Measurements from ENCODE around the gene IGLL5.
A peak's percentile ranks its signal among the peaks of the same experiment; 100 is the strongest.

The IGLL5 gene

GRCh38 chr22:22944268-22944985 is 56.8 kb downstream of the IGLL5 start:
- H3K4me1 ChIP-seq (ENCODE audit: control insufficient read depth, low read length): peaks cover 100% of the 10 kb centered on the region
- no peaks in the 10 kb centered on the region for H3K27me3 ChIP-seq (ENCODE audit: control insufficient read depth, low read length)
- H3K79me2 ChIP-seq (ENCODE audit: control insufficient read depth, low read length): peaks cover 11% of the 10 kb centered on the region
- H3K4me3 ChIP-seq (ENCODE audit: low read length): peak overlapping the region; percentile 27
- peak overlapping the region; percentile 98 for H3K27ac ChIP-seq (ENCODE audit: low read depth, low read length)
- H3K9me3 ChIP-seq (ENCODE audit: control insufficient read depth, insufficient read depth, low read length): no peaks in the 10 kb centered on the region
- peaks cover 4% of the 10 kb centered on the region; the same call in 1 of the 2 replicates for H3K36me3 ChIP-seq (ENCODE audit: control insufficient read depth, low read length)
- H3K9me2 ChIP-seq (replicated peaks; ENCODE audit: control insufficient read depth, low read length): no peaks in the 10 kb centered on the region
- H4K20me1 ChIP-seq (ENCODE audit: control insufficient read depth, insufficient read depth, low read depth, low read length): no peaks in the 10 kb centered on the region
- peak overlapping the region; percentile 66 for H3K4me2 ChIP-seq (ENCODE audit: low read length)
- TF ChIP-seq, protein P1, sequence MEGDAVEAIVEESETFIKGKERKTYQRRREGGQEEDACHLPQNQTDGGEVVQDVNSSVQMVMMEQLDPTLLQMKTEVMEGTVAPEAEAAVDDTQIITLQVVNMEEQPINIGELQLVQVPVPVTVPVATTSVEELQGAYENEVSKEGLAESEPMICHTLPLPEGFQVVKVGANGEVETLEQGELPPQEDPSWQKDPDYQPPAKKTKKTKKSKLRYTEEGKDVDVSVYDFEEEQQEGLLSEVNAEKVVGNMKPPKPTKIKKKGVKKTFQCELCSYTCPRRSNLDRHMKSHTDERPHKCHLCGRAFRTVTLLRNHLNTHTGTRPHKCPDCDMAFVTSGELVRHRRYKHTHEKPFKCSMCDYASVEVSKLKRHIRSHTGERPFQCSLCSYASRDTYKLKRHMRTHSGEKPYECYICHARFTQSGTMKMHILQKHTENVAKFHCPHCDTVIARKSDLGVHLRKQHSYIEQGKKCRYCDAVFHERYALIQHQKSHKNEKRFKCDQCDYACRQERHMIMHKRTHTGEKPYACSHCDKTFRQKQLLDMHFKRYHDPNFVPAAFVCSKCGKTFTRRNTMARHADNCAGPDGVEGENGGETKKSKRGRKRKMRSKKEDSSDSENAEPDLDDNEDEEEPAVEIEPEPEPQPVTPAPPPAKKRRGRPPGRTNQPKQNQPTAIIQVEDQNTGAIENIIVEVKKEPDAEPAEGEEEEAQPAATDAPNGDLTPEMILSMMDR (IDR thresholded peaks at IDR 0.05; ENCODE audit: low read depth, low read length, poor library complexity, severe bottlenecking): no peak
- TF ChIP-seq EZH2phosphoT487 (IDR thresholded peaks at IDR 0.05; ENCODE audit: borderline replicate concordance, low read length): no peak
- peaks cover 23% of the 10 kb centered on the region for H3F3A ChIP-seq (ENCODE audit: control insufficient read depth, insufficient read depth)

- H3K36me3 ChIP-seq (ENCODE audit: control insufficient read depth, low read length): peaks cover 4% of the 10 kb centered on the region; the same call in 1 of the 2 replicates
- peak overlapping the region; percentile 98 for H3K27ac ChIP-seq (ENCODE audit: low read depth, low read length)
- no peaks in the 10 kb centered on the region for H3K9me2 ChIP-seq (replicated peaks; ENCODE audit: control insufficient read depth, low read length)
- peak overlapping the region; percentile 27 for H3K4me3 ChIP-seq (ENCODE audit: low read length)
- no peak for TF ChIP-seq EZH2phosphoT487 (IDR thresholded peaks at IDR 0.05; ENCODE audit: borderline replicate concordance, low read length)
- TF ChIP-seq, protein P1 (IDR thresholded peaks at IDR 0.05; ENCODE audit: low read depth, low read length, poor library complexity, severe bottlenecking): no peak
- no peaks in the 10 kb centered on the region for H4K20me1 ChIP-seq (ENCODE audit: control insufficient read depth, insufficient read depth, low read depth, low read length)
- no peaks in the 10 kb centered on the region for H3K9me3 ChIP-seq (ENCODE audit: control insufficient read depth, insufficient read depth, low read length)
- H3K4me2 ChIP-seq (ENCODE audit: low read length): peak overlapping the region; percentile 66
- no peaks in the 10 kb centered on the region for H3K27me3 ChIP-seq (ENCODE audit: control insufficient read depth, low read length)
- H3K79me2 ChIP-seq (ENCODE audit: control insufficient read depth, low read length): peaks cover 11% of the 10 kb centered on the region
- H3F3A ChIP-seq (ENCODE audit: control insufficient read depth, insufficient read depth): peaks cover 18% of the 10 kb centered on the region
- peaks cover 100% of the 10 kb centered on the region for H3K4me1 ChIP-seq (ENCODE audit: control insufficient read depth, low read length)
These were observed 57.6 kb downstream of the IGLL5 start for GRCh38 chr22:22945195-22945594.

All from DOHH2 (cell line).